ENCODE results near the gene MAGI1.

MAGI1 gene

DNA sequence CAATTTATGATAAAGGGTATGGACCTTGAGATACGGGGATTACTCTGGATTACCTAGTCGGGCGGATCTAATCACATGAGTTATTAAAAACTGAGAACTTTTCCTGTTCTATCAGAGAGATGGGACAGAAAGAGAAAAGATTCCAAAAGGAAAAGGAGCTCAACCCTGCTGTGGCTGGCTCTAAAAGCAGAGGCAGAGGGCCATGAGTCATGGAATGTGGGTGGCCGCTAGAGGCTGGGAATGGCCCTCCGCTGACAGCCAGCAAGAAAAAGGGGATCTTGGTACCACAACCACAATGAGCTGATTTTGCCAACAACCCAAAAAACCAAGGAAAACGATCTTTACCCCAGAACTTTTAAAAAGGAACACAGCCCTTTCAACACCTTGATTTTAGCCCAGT is 210.0 kb downstream of the MAGI1 start:
- no peak for DNase-seq

- no peak for DNase-seq
Measured at GRCh38 chr3:65827076-65827475, 211.6 kb downstream of the MAGI1 start.

- no peak for DNase-seq
Measured at GRCh38 chr3:65824166-65824565, 214.6 kb downstream of the MAGI1 start.

- DNase-seq, result no peak
Measured at GRCh38 chr3:65820600-65820999, 218.1 kb downstream of the MAGI1 start.

- DNase-seq, result no peak
Measured at GRCh38 chr3:65819896-65820295, 218.8 kb downstream of the MAGI1 start.

GRCh38 chr3:65817553-65818126 is 221.1 kb downstream of the MAGI1 start:
- DNase-seq, result no peak

- no peak for DNase-seq
Measured at GRCh38 chr3:65816208-65816607, 222.5 kb downstream of the MAGI1 start.

GRCh38 chr3:65814845-65815578 is 223.7 kb downstream of the MAGI1 start:
- no peak for DNase-seq

- DNase-seq, result no peak
Measured at GRCh38 chr3:65811892-65812291, 226.8 kb downstream of the MAGI1 start.

GRCh38 chr3:65811086-65811761 is 227.5 kb downstream of the MAGI1 start:
- no peak for DNase-seq

DNA sequence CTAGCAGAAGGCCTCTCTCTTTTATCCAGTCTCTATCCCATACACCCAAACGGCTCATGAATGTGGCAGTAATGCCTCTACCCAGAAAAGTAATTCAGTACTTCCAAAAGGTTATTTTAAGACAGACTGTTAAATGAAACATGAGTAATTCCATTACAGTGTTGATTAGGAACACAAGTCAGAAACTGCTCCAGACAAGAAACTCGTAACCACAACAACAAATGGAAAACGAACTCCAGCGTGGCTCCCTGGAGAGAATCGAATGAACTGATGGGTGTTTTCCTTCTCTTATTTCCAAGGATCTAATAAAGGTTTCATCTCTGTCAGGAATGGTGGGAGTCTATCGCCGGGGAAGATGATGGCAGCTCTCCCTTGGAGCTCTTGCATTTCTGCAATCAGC is 228.4 kb downstream of the MAGI1 start:
- no peak for DNase-seq

DNA sequence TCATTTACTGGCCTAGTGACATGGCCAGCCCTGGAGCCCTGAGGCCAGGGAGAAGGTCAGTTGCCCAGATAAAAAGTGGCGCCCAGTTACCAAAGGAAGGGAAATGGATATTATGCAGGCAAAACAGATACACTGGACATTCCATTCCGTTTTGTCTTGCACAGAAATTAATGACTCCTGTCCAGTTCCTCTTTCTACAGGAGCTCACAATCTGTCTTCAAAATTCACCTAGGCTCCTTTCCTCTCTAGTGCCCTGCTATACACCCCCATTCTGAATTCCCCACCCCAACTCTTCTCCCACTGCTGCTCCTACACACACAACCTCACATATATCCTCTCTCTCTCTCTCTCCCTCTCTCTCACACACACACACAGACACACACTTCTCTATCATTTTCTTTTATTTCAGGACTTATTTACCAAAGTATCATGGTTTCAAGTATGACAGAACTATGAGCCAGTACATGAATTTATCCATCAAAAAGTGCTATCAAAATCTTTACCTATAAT is 229.0 kb downstream of the MAGI1 start:
- no peak for DNase-seq

DNA sequence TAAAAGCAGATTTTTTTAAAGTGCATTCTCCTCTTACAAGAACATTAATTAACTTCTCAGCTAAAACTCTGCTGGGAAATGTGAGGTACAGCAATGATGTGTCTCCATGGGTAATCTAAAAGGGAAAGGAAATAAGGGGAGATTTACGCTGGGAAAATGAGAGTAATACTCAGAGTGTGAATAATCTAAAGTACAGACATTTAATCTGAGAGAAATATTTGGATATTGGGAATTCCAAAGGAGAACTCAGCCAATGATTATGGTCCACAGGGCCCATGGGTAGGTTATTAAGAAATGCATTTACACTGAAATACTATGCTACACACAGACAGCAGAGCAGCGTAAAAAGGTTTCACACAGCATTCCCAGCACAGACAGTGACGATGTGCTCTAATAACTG is 229.9 kb downstream of the MAGI1 start:
- DNase-seq, result no peak

- no peak for DNase-seq
Measured at GRCh38 chr3:65808407-65808806, 230.3 kb downstream of the MAGI1 start.

GRCh38 chr3:65807225-65807624 is 231.5 kb downstream of the MAGI1 start:
- DNase-seq, result no peak

DNA sequence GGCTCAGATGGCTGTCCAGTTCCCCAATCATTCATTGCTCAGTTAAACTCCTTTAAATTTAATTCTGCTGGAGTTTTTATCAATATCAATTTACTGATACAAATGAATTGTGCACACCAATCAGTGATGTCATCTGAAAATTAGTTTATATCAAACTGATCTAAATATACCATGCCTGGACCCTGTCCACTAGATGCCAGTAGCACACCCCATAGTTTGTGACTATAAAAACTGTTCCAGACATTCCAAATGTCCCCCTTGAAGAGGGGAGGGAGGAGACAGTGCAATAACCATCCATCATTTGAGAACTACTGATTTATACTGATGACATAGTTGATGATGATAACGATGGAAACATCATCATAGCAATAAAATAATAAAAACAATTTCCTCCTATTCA is 232.1 kb downstream of the MAGI1 start:
- DNase-seq, result no peak

DNA sequence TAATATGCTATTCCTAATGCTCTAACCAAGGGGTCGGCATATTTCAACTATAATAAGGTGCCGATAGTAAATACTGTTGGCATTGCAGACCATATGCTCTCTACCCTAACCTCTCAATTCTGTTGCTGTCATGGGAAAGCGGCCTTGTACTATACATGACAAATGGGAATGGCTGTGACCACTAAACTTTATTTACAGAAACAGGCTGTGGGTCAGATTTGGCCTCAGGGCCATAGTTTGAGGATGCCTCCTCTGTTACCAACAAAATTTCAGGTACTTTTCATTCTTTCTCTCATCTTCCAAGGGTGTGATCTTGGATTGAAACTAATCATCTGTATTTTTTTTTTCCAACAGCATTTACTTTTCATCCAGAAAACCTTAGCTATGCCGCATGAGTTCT is 242.0 kb downstream of the MAGI1 start:
- DNase-seq, result no peak

GRCh38 chr3:65795166-65795565 is 243.6 kb downstream of the MAGI1 start:
- no peak for DNase-seq

DNA sequence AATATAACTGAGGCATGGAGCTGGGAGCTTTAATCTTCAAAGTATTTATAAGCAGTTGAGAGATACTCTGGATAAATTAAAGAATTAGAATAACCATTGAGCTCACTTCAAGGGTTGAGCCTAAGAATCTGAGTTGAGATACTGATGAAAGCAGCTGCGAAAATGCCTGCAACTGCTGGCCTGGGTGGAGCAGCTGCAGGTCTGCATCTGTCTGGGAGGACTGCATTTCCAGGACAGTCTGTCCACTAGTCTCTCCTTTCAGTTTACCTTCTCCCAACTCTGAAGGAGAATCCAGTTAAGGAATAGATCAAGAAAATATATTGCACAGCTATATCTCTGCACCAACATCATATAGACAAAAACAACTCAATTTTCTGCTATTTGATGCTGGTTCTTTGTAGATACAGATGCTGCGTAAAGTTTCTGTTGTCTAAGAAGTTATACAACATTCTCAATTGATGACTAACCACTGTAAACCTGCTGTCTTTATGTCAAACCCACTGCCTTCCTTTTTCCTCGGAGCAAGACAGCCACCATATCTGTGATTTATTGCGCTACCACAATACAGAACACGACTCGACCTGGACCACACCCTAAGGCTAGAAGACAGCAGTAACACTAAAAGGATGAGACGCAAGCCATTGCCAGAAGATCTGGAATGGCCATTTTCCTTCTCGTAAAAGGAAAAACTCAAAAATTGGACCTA is 245.1 kb downstream of the MAGI1 start:
- DNase-seq, result no peak

DNA sequence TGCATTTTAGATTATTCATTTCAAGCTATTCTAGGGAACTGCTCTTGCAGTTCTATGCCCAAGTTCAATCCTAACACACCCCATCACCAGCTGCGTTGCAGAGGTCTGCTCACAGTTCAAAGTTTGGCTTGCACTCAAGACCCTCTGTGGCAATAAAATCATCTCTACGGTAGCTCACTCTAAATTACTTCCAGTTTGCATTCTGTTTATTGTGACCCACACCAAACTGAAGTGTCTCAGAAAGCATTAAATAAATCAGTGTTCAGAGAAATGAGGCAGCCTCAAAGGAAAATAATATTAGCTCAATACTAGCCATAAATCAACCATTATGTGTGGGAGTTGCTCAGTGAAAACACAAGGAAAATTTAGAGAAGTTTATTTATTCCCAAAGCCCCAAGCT is 250.3 kb downstream of the MAGI1 start:
- DNase-seq, result no peak

DNA sequence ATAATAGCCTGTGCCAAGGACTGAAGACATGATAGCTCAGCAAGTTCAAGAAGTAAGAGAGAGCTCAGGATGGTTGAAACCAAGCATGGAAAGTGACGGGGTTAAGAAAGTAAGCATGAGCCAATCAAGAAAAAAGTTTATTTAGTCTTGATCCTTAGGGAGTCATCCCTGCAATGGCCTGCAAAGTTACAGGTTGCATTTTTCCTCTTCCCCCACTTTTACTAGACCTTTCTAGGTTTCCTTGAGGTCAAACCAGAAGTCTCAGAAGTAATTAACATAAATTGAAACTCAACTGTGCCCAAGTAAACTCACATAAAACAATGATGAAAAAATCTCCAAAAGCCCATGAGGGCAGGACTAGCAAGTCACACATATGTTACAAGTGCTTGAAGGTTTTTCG is 250.9 kb downstream of the MAGI1 start:
- DNase-seq, result no peak

GRCh38 chr3:65787340-65787739 is 251.4 kb downstream of the MAGI1 start:
- no peak for DNase-seq

GRCh38 chr3:65786890-65787289 is 251.8 kb downstream of the MAGI1 start:
- DNase-seq, result no peak

Measured in CD4-positive, alpha-beta T cell treated with Interleukin-10 for 1 hour (primary cell).